Trophoblast cell (in vitro differentiated cells and primary cell): ENCODE results near the gene TSC22D2.
A peak's percentile ranks its signal among the peaks of the same experiment; 100 is the strongest.

ENCODE experiments used
- DNase-seq, 2 donors: peaks; one replicate each; pipeline ENCODE4 v3.0.0-alpha.2; 2016
- H2AFZ ChIP-seq: 2 replicates; pipeline ENCODE4 v1.6.1; 2013; ENCODE audit warnings: low read length, moderate library complexity, mild to moderate bottlenecking; ENCODE audit not compliant: insufficient read depth, poor library complexity
- H2AK5ac ChIP-seq: 2 replicates; pipeline ENCODE4 v1.6.1; 2013; ENCODE audit warnings: mild to moderate bottlenecking, low read length
- H2BK120ac ChIP-seq: 2 replicates; pipeline ENCODE4 v1.6.1; 2013; ENCODE audit warnings: low read length, mild to moderate bottlenecking, moderate library complexity; ENCODE audit not compliant: insufficient read depth, poor library complexity
- H2BK12ac ChIP-seq: 2 replicates; pipeline ENCODE4 v1.6.1; 2013; ENCODE audit warnings: mild to moderate bottlenecking, low read length, moderate library complexity
- H2BK5ac ChIP-seq: 2 replicates; pipeline ENCODE4 v1.6.1; 2013; ENCODE audit warnings: low read length, low read depth, moderate library complexity, mild to moderate bottlenecking; ENCODE audit not compliant: poor library complexity
- H3K14ac ChIP-seq: 2 replicates; pipeline ENCODE4 v1.6.1; 2013; ENCODE audit warnings: mild to moderate bottlenecking, low read length
- H3K18ac ChIP-seq: 2 replicates; pipeline ENCODE4 v1.6.1; 2013; ENCODE audit warnings: mild to moderate bottlenecking, low read length
- H3K23ac ChIP-seq: 2 replicates; pipeline ENCODE4 v1.6.1; 2013; ENCODE audit warnings: low read length
- H3K27ac ChIP-seq: 2 replicates; pipeline ENCODE4 v1.5.1; 2013; ENCODE audit warnings: low read depth, mild to moderate bottlenecking, inconsistent platforms, low read length, moderate library complexity
- H3K27me3 ChIP-seq: 2 replicates; pipeline ENCODE4 v1.6.1; 2013; ENCODE audit warnings: inconsistent platforms, mild to moderate bottlenecking, low read length, moderate library complexity; ENCODE audit not compliant: insufficient read depth
- H3K36me3 ChIP-seq, 2 experiments: 1 replicate in 1 of 2; 2 replicates in 1 of 2; pipeline ENCODE4 v1.6.1; 2013; ENCODE audit warnings: low read length in 2 of 2, mild to moderate bottlenecking in 2 of 2, moderate library complexity in 1 of 2; ENCODE audit not compliant: insufficient read depth in 2 of 2, control insufficient read depth in 1 of 2
- H3K4ac ChIP-seq: 2 replicates; pipeline ENCODE4 v1.6.1; 2013; ENCODE audit warnings: low read depth, mild to moderate bottlenecking, low read length, moderate library complexity
- H3K4me1 ChIP-seq, 2 experiments: 1 replicate in 1 of 2; 2 replicates in 1 of 2; pipeline ENCODE4 v1.6.1; 2013; ENCODE audit warnings: low read length in 2 of 2, mild to moderate bottlenecking in 2 of 2, moderate library complexity in 1 of 2; ENCODE audit not compliant: insufficient read depth in 2 of 2, control insufficient read depth in 1 of 2
- H3K4me2 ChIP-seq: 2 replicates; pipeline ENCODE4 v1.6.1; 2013; ENCODE audit warnings: inconsistent platforms, mild to moderate bottlenecking, low read length, moderate library complexity
- H3K4me3 ChIP-seq: 2 replicates; pipeline ENCODE4 v1.5.1; 2013; ENCODE audit warnings: mild to moderate bottlenecking, low read depth, low read length, inconsistent platforms
- H3K79me1 ChIP-seq: one replicate; pipeline ENCODE4 v1.6.1; 2013; ENCODE audit warnings: low read length
- H3K79me2 ChIP-seq: 2 replicates; pipeline ENCODE4 v1.6.1; 2013; ENCODE audit warnings: low read length, mild to moderate bottlenecking; ENCODE audit not compliant: control insufficient read depth, insufficient read depth, poor library complexity
- H3K9ac ChIP-seq: 2 replicates; pipeline ENCODE4 v1.6.1; 2013; ENCODE audit warnings: mild to moderate bottlenecking, low read length
- H3K9me3 ChIP-seq: 2 replicates; pipeline ENCODE4 v1.6.1; 2013; ENCODE audit warnings: low read depth, mild to moderate bottlenecking, control low read depth, inconsistent platforms, low read length; ENCODE audit not compliant: insufficient read depth
- H4K12ac ChIP-seq: 2 replicates; pipeline ENCODE4 v1.6.1; 2013; ENCODE audit warnings: low read depth, mild to moderate bottlenecking, low read length, moderate library complexity
- H4K8ac ChIP-seq: 2 replicates; pipeline ENCODE4 v1.6.1; 2013; ENCODE audit warnings: low read depth, mild to moderate bottlenecking, low read length, moderate library complexity
- H4K91ac ChIP-seq: one replicate; pipeline ENCODE4 v1.6.1; 2013; ENCODE audit warnings: low read depth, mild to moderate bottlenecking, low read length, moderate library complexity
- WGBS: extraction: QIAGEN DNeasy Blood & Tissue Kit; methylation state at CpG from one replicate; pipeline ENCODE4 v1.1.7; 2013; ENCODE audit warnings: missing lambda C conversion rate; ENCODE audit not compliant: insufficient read length, insufficient coverage; ENCODE audit errors: extremely low coverage; 5-methylcytosine and 5-hydroxymethylcytosine counted together

The TSC22D2 gene

DNA sequence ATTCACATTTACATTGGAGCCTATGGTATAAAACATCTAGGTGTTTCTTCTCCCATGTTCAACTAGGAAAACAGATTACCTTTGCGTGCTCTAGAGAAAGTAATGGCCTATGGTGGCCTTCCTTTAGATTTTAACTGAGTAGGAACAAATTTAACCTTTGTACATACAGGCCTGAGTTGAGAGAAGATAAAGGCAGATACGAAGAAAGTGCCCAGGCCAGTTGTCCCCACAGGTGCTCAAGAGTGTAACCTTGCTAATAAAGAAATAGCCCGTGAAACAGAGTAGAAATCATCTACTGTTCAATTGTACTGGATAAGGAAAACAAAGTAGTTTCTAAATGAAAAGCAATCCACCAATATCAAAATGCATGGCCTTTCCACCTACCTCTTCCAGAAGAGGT is 6.8 kb upstream of the TSC22D2 start:
- Histone ChIP-seq H3K79me1 (no peaks in the 10 kb centered on the region), H3K9ac (no peak overlapping the region), H4K91ac (no peak overlapping the region), H3K4me3 (no peak overlapping the region), H3K14ac (no peak overlapping the region), H2BK120ac (no peak overlapping the region), H2AK5ac (no peak overlapping the region), H3K4ac (no peak overlapping the region), H3K9me3 (no peaks in the 10 kb centered on the region), H3K27ac (peak overlapping the region; percentile 15), H2AFZ (no peak overlapping the region), H3K4me1 (peaks cover 3 to 4% of the 10 kb centered on the region in 2 experiments), H2BK5ac (no peak overlapping the region), H3K18ac (no peak overlapping the region), H2BK12ac (no peak overlapping the region), H4K12ac (no peak overlapping the region), H3K79me2 (no peaks in the 10 kb centered on the region), H3K23ac (no peak overlapping the region), H3K36me3 (no peaks in the 10 kb centered on the region), H3K4me2 (no peak overlapping the region), H3K27me3 (no peaks in the 10 kb centered on the region), H4K8ac (no peak overlapping the region)
- WGBS = no CpG with 5 or more reads among the region's 3 CpGs
- DNase-seq = peak in 1 of 2 donors; percentile 33

DNA sequence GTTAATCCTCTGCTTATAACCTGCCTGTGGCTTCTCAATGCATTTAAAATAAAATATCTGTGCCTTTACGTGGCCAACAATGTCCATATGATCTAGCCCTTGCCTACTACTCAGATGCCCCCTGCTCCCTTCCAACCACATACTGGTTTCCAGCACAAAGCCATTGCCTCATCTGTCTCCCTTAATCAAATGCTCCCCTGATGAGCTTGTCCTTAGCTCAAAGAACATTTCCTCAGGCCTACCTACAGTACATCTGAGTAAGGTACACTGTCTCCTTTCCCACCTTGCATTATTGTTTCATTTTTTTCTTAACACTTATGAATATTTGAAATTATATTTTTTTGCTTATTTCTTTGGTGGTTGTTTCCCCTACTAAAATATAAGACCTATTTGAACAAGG is 5.9 kb upstream of the TSC22D2 start:
- Histone ChIP-seq H3K4me1 (peaks cover 3 to 4% of the 10 kb centered on the region in 2 experiments), H4K8ac (no peak overlapping the region), H3K27ac (no peak overlapping the region), H3K79me1 (no peaks in the 10 kb centered on the region), H3K9me3 (no peaks in the 10 kb centered on the region), H3K14ac (no peak overlapping the region), H2BK5ac (no peak overlapping the region), H3K4me2 (no peak overlapping the region), H2BK12ac (peak overlapping the region; percentile 73), H3K9ac (no peak overlapping the region), H2AFZ (no peak overlapping the region), H4K91ac (no peak overlapping the region), H3K4me3 (no peak overlapping the region), H2AK5ac (peak overlapping the region; percentile 64), H3K36me3 (no peaks in the 10 kb centered on the region), H3K4ac (no peak overlapping the region), H2BK120ac (no peak overlapping the region), H3K27me3 (no peaks in the 10 kb centered on the region), H3K79me2 (no peaks in the 10 kb centered on the region), H3K23ac (no peak overlapping the region), H4K12ac (no peak overlapping the region), H3K18ac (no peak overlapping the region)
- DNase-seq = no peak
- no CpG with 5 or more reads among the region's 1 CpG for WGBS

DNA sequence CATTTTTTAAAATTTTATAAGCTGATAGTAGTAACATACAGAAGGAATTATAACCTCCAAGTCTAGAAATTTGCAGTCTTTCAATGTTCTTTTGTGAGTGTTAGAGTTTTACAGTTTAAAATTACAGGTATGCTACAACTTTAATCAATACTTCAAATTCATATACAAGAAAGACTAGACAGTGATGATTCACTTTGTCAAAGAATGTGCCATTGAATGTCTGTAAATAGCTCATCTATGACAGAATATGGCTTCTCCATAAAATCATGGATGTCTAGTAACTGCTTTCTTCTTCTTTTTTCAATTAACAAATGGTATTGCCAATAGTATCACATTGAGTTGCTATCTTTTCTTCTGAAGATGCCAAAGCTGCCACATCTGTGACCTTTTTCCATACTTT is 4.1 kb upstream of the TSC22D2 start:
- Histone ChIP-seq H3K9ac (no peak overlapping the region), H2BK12ac (no peak overlapping the region), H3K36me3 (no peaks in the 10 kb centered on the region), H3K18ac (no peak overlapping the region), H4K8ac (no peak overlapping the region), H3K23ac (no peak overlapping the region), H3K27ac (no peak overlapping the region), H3K4ac (no peak overlapping the region), H4K12ac (no peak overlapping the region), H3K4me2 (no peak overlapping the region), H3K79me1 (peaks cover 14% of the 10 kb centered on the region), H3K9me3 (no peaks in the 10 kb centered on the region), H3K27me3 (no peaks in the 10 kb centered on the region), H2BK5ac (no peak overlapping the region), H2AFZ (no peak overlapping the region), H4K91ac (no peak overlapping the region), H2AK5ac (no peak overlapping the region), H2BK120ac (no peak overlapping the region), H3K79me2 (peaks cover 8% of the 10 kb centered on the region), H3K4me1 (peaks cover 2 to 3% of the 10 kb centered on the region in 2 experiments), H3K14ac (no peak overlapping the region), H3K4me3 (no peak overlapping the region)
- DNase-seq = peak in 1 of 2 donors; percentile 60

DNA sequence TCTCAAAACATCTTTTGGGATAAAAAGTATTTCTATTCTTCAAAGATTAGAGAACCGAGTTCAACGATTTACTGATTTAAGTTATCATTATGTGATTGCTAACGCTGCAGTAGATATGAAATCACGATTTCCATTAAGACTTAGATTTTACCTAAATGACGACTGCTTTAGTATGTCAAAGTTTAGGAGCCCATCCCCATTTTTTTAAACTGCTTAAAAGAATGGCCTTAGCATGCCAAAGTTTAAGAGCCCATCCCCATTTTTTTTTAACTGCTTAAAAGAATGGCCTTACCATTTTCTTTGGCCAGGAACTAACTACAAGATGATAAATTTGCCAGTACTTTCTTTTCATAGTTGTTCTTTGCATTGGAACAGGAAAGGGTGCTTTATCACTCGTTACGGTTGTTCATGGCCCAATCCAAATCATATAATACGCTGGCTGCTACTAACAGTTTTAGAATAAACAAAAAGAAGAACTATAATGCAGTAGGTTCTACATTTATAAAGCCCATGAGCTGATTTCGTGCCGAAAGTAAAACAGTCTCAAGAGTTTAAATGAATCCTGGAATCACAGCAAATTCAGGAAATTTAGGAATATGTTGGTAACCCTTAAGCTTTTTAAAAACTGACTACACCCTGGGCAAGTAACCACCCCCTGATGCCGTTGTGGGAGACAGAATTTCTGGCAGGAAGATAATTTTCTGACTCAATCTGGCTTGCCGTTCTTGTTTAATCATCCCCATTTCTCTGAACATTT is 869 bp upstream of the TSC22D2 start:
- Histone ChIP-seq H3K79me1 (peaks cover 29% of the 10 kb centered on the region), H2BK5ac (no peak overlapping the region), H3K4me2 (peak overlapping the region; percentile 51), H2BK120ac (no peak overlapping the region), H3K9ac (no peak overlapping the region), H3K79me2 (peaks cover 28% of the 10 kb centered on the region), H3K4ac (no peak overlapping the region), H3K4me1 (no peaks in the 10 kb centered on the region), H3K23ac (no peak overlapping the region), H3K27ac (peak overlapping the region; percentile 92), H3K9me3 (peaks cover 4% of the 10 kb centered on the region), H2AK5ac (no peak overlapping the region), H3K18ac (no peak overlapping the region), H4K91ac (no peak overlapping the region), H3K27me3 (no peaks in the 10 kb centered on the region), H4K12ac (peak overlapping the region; percentile 59), H3K36me3 (peaks cover 6 to 7% of the 10 kb centered on the region in 2 experiments), H2AFZ (no peak overlapping the region), H3K14ac (no peak overlapping the region), H4K8ac (no peak overlapping the region), H3K4me3 (no peak overlapping the region), H2BK12ac (no peak overlapping the region)
- DNase-seq = peak in 1 of 2 donors; percentile 60
- no CpG with 5 or more reads among the region's 12 CpGs for WGBS
